Activated naive CD8-positive, alpha-beta T cell treated with anti-CD3 and anti-CD28 coated beads, Interleukin-2, amount 10 ng/mL, durations not matched to agents 7 days and 5 days (primary cell): ENCODE data around the gene ABCC3. TPM values are rescaled to one million over a fixed set of nuclear protein-coding genes. Genes with fewer than 3 reads are reported as not detected.
"Not testable (repeated sequence)": the region's sequence is repeated elsewhere in the genome, so short reads cannot be mapped to it uniquely, and the experiment has no call there.

Experiments
- ATAC-seq: fragments of 150-1000 bp; cut with Tn5 transposase; one replicate; pipeline ENCODE4 v1.10.0; 2021; ENCODE audit warnings: low read depth, moderate library complexity
- POLR2A ChIA-PET: fragments of 350-600 bp; sonication (Branson Sonifier 250); formaldehyde crosslinking; loops from one replicate; lab custom pipeline; 2021; ENCODE audit warnings: antibody characterized with exemption; lab: Charles Lee
- DNase-seq: peaks from one replicate; pipeline ENCODE4 v3.0.0; 2021
- H3K27ac Mint-ChIP-seq: one replicate; pipeline ENCODE4 v1.8.0; 2022; ENCODE audit warnings: mild to moderate bottlenecking, mixed read lengths
- H3K27me3 Mint-ChIP-seq: one replicate; pipeline ENCODE4 v1.8.0; 2022; ENCODE audit warnings: mild to moderate bottlenecking, moderate library complexity, mixed read lengths
- H3K36me3 Mint-ChIP-seq: one replicate; pipeline ENCODE4 v1.8.0; 2021; ENCODE audit warnings: mild to moderate bottlenecking, mixed read lengths
- H3K4me1 Mint-ChIP-seq: one replicate; pipeline ENCODE4 v1.8.0; 2021; ENCODE audit warnings: mixed read lengths
- H3K4me3 Mint-ChIP-seq: one replicate; pipeline ENCODE4 v1.8.0; 2022; ENCODE audit warnings: mild to moderate bottlenecking, moderate library complexity, mixed read lengths
- H3K9me3 Mint-ChIP-seq: one replicate; pipeline ENCODE4 v1.8.0; 2021; ENCODE audit warnings: mixed read lengths
- total RNA-seq, 2 experiments: library from RNA; stranded (reverse); gene quantifications; one replicate each; pipeline ENCODE4 v1.2.3, GENCODE V29; 2021

The ABCC3 gene
- total RNA-seq, 2 experiments from 2014 or later: 0.77 to 1.4 TPM

- no peak overlapping the region for H3K27ac Mint-ChIP-seq
- DNase-seq (no peak), ATAC-seq (no peak)
- POLR2A ChIA-PET: interaction anchor here (0.7 to 2.4 kb wide), 3 partner anchors 11 to 223 kb away, joined by 5 to 8 read pairs (median 6); partner anchors contain the start of genes ANKRD40 and LUC7L3
- H3K9me3 Mint-ChIP-seq: no peaks in the 10 kb centered on the region
- no peaks in the 10 kb centered on the region for H3K27me3 Mint-ChIP-seq
- H3K36me3 Mint-ChIP-seq: peaks cover 20% of the 10 kb centered on the region
- peaks cover 20% of the 10 kb centered on the region for H3K4me1 Mint-ChIP-seq
- H3K4me3 Mint-ChIP-seq: no peak overlapping the region
Observed at GRCh38 chr17:50696365-50696879, 61.7 kb downstream of the ABCC3 start.

- H3K27me3 Mint-ChIP-seq: no peaks in the 10 kb centered on the region
- H3K9me3 Mint-ChIP-seq: no peaks in the 10 kb centered on the region
- H3K27ac Mint-ChIP-seq: peak overlapping the region; percentile 52
- POLR2A ChIA-PET: interaction anchor here (0.7 to 2.4 kb wide), 3 partner anchors 11 to 224 kb away, joined by 5 to 8 read pairs (median 6); partner anchors contain the start of genes ANKRD40 and LUC7L3
- H3K4me1 Mint-ChIP-seq: peaks cover 21% of the 10 kb centered on the region
- no peak for DNase-seq
- peaks cover 22% of the 10 kb centered on the region for H3K36me3 Mint-ChIP-seq
- no peak overlapping the region for H3K4me3 Mint-ChIP-seq
- no peak for ATAC-seq
Observed at GRCh38 chr17:50697062-50697461, 62.4 kb downstream of the ABCC3 start.

- POLR2A ChIA-PET: interaction anchor here (1.8 to 2.4 kb wide), 2 partner anchors 10 to 21 kb away, joined by 6 to 8 read pairs; partner anchors contain the start of genes ANKRD40 and LUC7L3
- H3K9me3 Mint-ChIP-seq: no peaks in the 10 kb centered on the region
- H3K4me3 Mint-ChIP-seq: no peak overlapping the region
- peaks cover 21% of the 10 kb centered on the region for H3K4me1 Mint-ChIP-seq
- peaks cover 22% of the 10 kb centered on the region for H3K36me3 Mint-ChIP-seq
- H3K27ac Mint-ChIP-seq: peak overlapping the region; percentile 52
- DNase-seq (no peak), ATAC-seq (peak; percentile 56)
- no peaks in the 10 kb centered on the region for H3K27me3 Mint-ChIP-seq
Observed at GRCh38 chr17:50697663-50698272, 63.1 kb downstream of the ABCC3 start.

- POLR2A ChIA-PET: no interaction called here
- DNase-seq (no peak), ATAC-seq (no peak)
- H3K27ac Mint-ChIP-seq: no peak overlapping the region
- no peaks in the 10 kb centered on the region for H3K27me3 Mint-ChIP-seq
- H3K9me3 Mint-ChIP-seq: no peaks in the 10 kb centered on the region
- peaks cover 28% of the 10 kb centered on the region for H3K36me3 Mint-ChIP-seq
- no peak overlapping the region for H3K4me3 Mint-ChIP-seq
- H3K4me1 Mint-ChIP-seq: peaks cover 30% of the 10 kb centered on the region
Observed at GRCh38 chr17:50699410-50699809, 64.7 kb downstream of the ABCC3 start.

- POLR2A ChIA-PET: no interaction called here
- no peak overlapping the region for H3K4me3 Mint-ChIP-seq
- H3K27ac Mint-ChIP-seq: peak overlapping the region; percentile 1
- no peak for DNase-seq
- ATAC-seq: no peak
- no peaks in the 10 kb centered on the region for H3K27me3 Mint-ChIP-seq
- H3K9me3 Mint-ChIP-seq: no peaks in the 10 kb centered on the region
- peaks cover 24% of the 10 kb centered on the region for H3K36me3 Mint-ChIP-seq
- H3K4me1 Mint-ChIP-seq: peaks cover 28% of the 10 kb centered on the region
Observed at GRCh38 chr17:50703162-50703561, 68.5 kb downstream of the ABCC3 start.

- Mint-ChIP-seq H3K27me3 (peaks cover 4% of the 10 kb centered on the region), H3K36me3 (peaks cover 11% of the 10 kb centered on the region), H3K9me3 (no peaks in the 10 kb centered on the region), H3K27ac (peak within 1 kb of the TSS; percentile 97), H3K4me1 (peaks cover 29% of the 10 kb centered on the region), H3K4me3 (peak within 1 kb of the TSS; percentile 89)
- POLR2A ChIA-PET: interaction anchor here (0.6 to 4.1 kb wide), 7 partner anchors 10 to 446 kb away, joined by 3 to 62 read pairs (median 3); partner anchors contain the start of genes LUC7L3, NME1 and TOB1
- DNase-seq (peak; percentile 94), ATAC-seq (peak; percentile 87)
Observed at GRCh38 chr17:50707289-50708049, 72.8 kb downstream of the ABCC3 start, which contains the start of gene ANKRD40. Gene ANKRD40, minus strand, starts transcription at chr17:50707914. Its CDS starts 260 bp downstream, at chr17:50707654.

- peak overlapping the region; percentile 89 for H3K4me3 Mint-ChIP-seq
- peaks cover 10% of the 10 kb centered on the region for H3K36me3 Mint-ChIP-seq
- H3K4me1 Mint-ChIP-seq: peaks cover 27% of the 10 kb centered on the region
- POLR2A ChIA-PET: interaction anchor here (0.6 to 4.1 kb wide), 5 partner anchors 10 to 158 kb away, joined by 3 to 62 read pairs (median 3); partner anchors contain the start of genes LUC7L3 and TOB1
- peak overlapping the region; percentile 97 for H3K27ac Mint-ChIP-seq
- ATAC-seq: no peak
- H3K27me3 Mint-ChIP-seq: peaks cover 4% of the 10 kb centered on the region
- H3K9me3 Mint-ChIP-seq: no peaks in the 10 kb centered on the region
- no peak for DNase-seq
Observed at GRCh38 chr17:50708050-50709000, 73.6 kb downstream of the ABCC3 start.

GRCh38 chr17:50709053-50709452 is 74.4 kb downstream of the ABCC3 start:
- POLR2A ChIA-PET: interaction anchor here (2.4 to 4.1 kb wide), 2 partner anchors 10 to 12 kb away, joined by 8 to 62 read pairs; partner anchors contain the start of gene LUC7L3
- H3K4me1 Mint-ChIP-seq: peaks cover 21% of the 10 kb centered on the region

GRCh38 chr17:50710025-50710424 is 75.3 kb downstream of the ABCC3 start:
- H3K27ac Mint-ChIP-seq: peak overlapping the region; percentile 60
- POLR2A ChIA-PET: no interaction called here
- H3K36me3 Mint-ChIP-seq: peaks cover 2% of the 10 kb centered on the region
- H3K9me3 Mint-ChIP-seq: no peaks in the 10 kb centered on the region
- no peak for DNase-seq
- peak overlapping the region; percentile 31 for H3K4me3 Mint-ChIP-seq
- peaks cover 4% of the 10 kb centered on the region for H3K27me3 Mint-ChIP-seq
- H3K4me1 Mint-ChIP-seq: peaks cover 20% of the 10 kb centered on the region
- no peak for ATAC-seq

More at GRCh38 chr17:50709053-50709452, 74.4 kb downstream of the ABCC3 start:
- ATAC-seq, H3K9me3 Mint-ChIP-seq, H3K36me3 Mint-ChIP-seq, H3K27me3 Mint-ChIP-seq, DNase-seq: not testable (repeated sequence)
- peak overlapping the region; percentile 89 for H3K4me3 Mint-ChIP-seq
- H3K27ac Mint-ChIP-seq: peak overlapping the region; percentile 97

- H3K27me3 Mint-ChIP-seq: peaks cover 4% of the 10 kb centered on the region
- no peak overlapping the region for H3K4me3 Mint-ChIP-seq
- DNase-seq (no peak), ATAC-seq (no peak)
- H3K9me3 Mint-ChIP-seq: no peaks in the 10 kb centered on the region
- H3K27ac Mint-ChIP-seq: no peak overlapping the region
- H3K4me1 Mint-ChIP-seq: peaks cover 18% of the 10 kb centered on the region
- no peaks in the 10 kb centered on the region for H3K36me3 Mint-ChIP-seq
- POLR2A ChIA-PET: no interaction called here
Observed at GRCh38 chr17:50710650-50711049, 76.0 kb downstream of the ABCC3 start.

GRCh38 chr17:50712641-50713040 is 78.0 kb downstream of the ABCC3 start:
- Mint-ChIP-seq H3K4me3 (no peak overlapping the region), H3K36me3 (no peaks in the 10 kb centered on the region), H3K27ac (no peak overlapping the region), H3K27me3 (peaks cover 4% of the 10 kb centered on the region), H3K4me1 (peaks cover 10% of the 10 kb centered on the region), H3K9me3 (no peaks in the 10 kb centered on the region)
- POLR2A ChIA-PET: interaction anchor here (0.6 kb wide), 1 partner anchor 7 kb away, joined by 5 read pairs; no protein-coding TSS in a partner anchor
- no peak for DNase-seq
- ATAC-seq: no peak

- Mint-ChIP-seq H3K27me3 (peaks cover 4% of the 10 kb centered on the region), H3K4me3 (no peak overlapping the region)
- DNase-seq: no peak
Observed at GRCh38 chr17:50715471-50715870, 80.8 kb downstream of the ABCC3 start.

More at GRCh38 chr17:50715471-50715870, 80.8 kb downstream of the ABCC3 start:
- POLR2A ChIA-PET: no interaction called here
- Mint-ChIP-seq H3K27ac (no peak overlapping the region), H3K4me1 (peaks cover 2% of the 10 kb centered on the region), H3K36me3 (no peaks in the 10 kb centered on the region), H3K9me3 (no peaks in the 10 kb centered on the region)
- ATAC-seq: no peak
